ENCODE data around the gene LPAR2.

Gene LPAR2

DNA sequence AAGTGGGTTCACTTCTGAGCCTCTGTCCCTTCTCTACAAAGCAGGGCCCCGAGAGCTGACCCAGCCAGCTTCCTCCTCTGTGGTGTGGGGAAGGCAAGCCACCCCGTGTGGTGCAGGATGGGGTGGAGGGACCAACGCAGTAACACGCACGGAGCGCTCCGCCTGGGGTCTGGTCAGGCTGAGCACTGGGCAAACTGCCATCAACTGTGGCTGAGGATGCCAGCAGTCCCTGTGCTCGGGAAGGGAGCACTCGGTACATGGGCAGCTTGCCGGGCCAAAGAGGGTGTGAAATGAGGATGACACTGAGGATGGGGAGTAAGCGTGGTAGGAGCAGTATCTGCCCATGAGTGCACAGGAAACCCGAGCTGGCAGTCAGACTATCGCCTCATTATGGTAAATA lies 23.1 kb upstream of the LPAR2 start:
- H3K4me3 ChIP-seq (ENCODE audit: low read length): no peak overlapping the region
- no peaks in the 10 kb centered on the region for H3K4me1 ChIP-seq (ENCODE audit: insufficient read depth, low read length)
- H3K27ac ChIP-seq (ENCODE audit: low read length): no peak overlapping the region
- H3K36me3 ChIP-seq (ENCODE audit: insufficient read depth, low read depth, low read length): peaks cover 97% of the 10 kb centered on the region
- no peaks in the 10 kb centered on the region for H3K27me3 ChIP-seq (ENCODE audit: insufficient read depth, low read length)
- H3K9me3 ChIP-seq (ENCODE audit: insufficient read depth, low read depth, low read length): no peaks in the 10 kb centered on the region
- H3K9ac ChIP-seq (ENCODE audit: low read depth, low read length): no peak overlapping the region

- Histone ChIP-seq H3K4me1 (ENCODE audit: insufficient read depth, low read length) (no peaks in the 10 kb centered on the region), H3K27ac (ENCODE audit: low read length) (no peak overlapping the region), H3K36me3 (ENCODE audit: insufficient read depth, low read depth, low read length) (peaks cover 97% of the 10 kb centered on the region), H3K9me3 (ENCODE audit: insufficient read depth, low read depth, low read length) (no peaks in the 10 kb centered on the region), H3K9ac (ENCODE audit: low read depth, low read length) (no peak overlapping the region), H3K27me3 (ENCODE audit: insufficient read depth, low read length) (no peaks in the 10 kb centered on the region), H3K4me3 (ENCODE audit: low read length) (no peak overlapping the region)
Observed at GRCh38 chr19:19650331-19650730, 22.3 kb upstream of the LPAR2 start.

DNA sequence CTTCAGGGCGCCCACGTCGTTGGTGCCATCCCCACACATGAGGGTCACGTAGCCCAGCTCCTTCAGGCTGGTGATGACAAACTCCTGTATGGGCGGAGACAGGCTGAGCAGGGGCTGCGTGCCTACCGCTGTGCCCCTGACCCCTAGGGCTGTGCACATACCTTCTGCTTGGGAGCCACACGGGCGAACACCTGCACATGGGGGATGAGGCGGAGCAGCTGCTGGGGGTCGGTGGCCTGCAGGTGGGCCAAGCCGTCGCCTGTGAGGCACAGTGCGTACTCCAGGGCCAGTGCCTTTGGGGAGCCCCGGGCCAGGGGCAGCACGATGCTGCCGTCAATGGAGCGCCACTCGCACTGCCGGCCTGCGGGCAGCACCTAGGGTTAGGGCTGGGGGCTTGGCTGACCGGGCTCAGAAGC lies 21.6 kb upstream of the LPAR2 start:
- no peaks in the 10 kb centered on the region for H3K4me1 ChIP-seq (ENCODE audit: insufficient read depth, low read length)
- peaks cover 97% of the 10 kb centered on the region for H3K36me3 ChIP-seq (ENCODE audit: insufficient read depth, low read depth, low read length)
- no peak overlapping the region for H3K4me3 ChIP-seq (ENCODE audit: low read length)
- H3K27ac ChIP-seq (ENCODE audit: low read length): no peak overlapping the region
- no peaks in the 10 kb centered on the region for H3K27me3 ChIP-seq (ENCODE audit: insufficient read depth, low read length)
- no peak overlapping the region for H3K9ac ChIP-seq (ENCODE audit: low read depth, low read length)
- no peaks in the 10 kb centered on the region for H3K9me3 ChIP-seq (ENCODE audit: insufficient read depth, low read depth, low read length)

DNA sequence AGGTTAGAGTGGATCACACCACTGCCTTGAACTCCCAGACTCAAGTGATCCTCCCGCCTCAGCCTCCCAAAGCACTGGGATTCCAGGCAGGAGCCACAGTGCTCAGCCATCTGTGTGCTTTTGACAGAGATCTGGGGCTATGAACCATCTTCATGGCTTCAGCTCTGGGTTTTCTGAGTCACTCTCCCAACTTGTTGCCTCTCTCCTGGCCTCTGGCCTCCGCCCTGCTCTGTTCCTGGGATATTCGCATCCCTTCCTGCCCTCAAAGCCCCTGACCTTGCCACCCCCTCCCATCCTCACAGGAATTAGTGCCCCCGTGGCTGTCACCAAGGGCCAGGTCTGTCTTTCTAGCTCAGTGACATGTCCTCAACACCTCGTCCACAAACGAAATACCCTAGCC lies 21.1 kb upstream of the LPAR2 start:
- H3K27me3 ChIP-seq (ENCODE audit: insufficient read depth, low read length): no peaks in the 10 kb centered on the region
- H3K4me1 ChIP-seq (ENCODE audit: insufficient read depth, low read length): no peaks in the 10 kb centered on the region
- H3K9ac ChIP-seq (ENCODE audit: low read depth, low read length): no peak overlapping the region
- H3K27ac ChIP-seq (ENCODE audit: low read length): no peak overlapping the region
- H3K4me3 ChIP-seq (ENCODE audit: low read length): no peak overlapping the region
- H3K36me3 ChIP-seq (ENCODE audit: insufficient read depth, low read depth, low read length): peaks cover 94% of the 10 kb centered on the region
- no peaks in the 10 kb centered on the region for H3K9me3 ChIP-seq (ENCODE audit: insufficient read depth, low read depth, low read length)

DNA sequence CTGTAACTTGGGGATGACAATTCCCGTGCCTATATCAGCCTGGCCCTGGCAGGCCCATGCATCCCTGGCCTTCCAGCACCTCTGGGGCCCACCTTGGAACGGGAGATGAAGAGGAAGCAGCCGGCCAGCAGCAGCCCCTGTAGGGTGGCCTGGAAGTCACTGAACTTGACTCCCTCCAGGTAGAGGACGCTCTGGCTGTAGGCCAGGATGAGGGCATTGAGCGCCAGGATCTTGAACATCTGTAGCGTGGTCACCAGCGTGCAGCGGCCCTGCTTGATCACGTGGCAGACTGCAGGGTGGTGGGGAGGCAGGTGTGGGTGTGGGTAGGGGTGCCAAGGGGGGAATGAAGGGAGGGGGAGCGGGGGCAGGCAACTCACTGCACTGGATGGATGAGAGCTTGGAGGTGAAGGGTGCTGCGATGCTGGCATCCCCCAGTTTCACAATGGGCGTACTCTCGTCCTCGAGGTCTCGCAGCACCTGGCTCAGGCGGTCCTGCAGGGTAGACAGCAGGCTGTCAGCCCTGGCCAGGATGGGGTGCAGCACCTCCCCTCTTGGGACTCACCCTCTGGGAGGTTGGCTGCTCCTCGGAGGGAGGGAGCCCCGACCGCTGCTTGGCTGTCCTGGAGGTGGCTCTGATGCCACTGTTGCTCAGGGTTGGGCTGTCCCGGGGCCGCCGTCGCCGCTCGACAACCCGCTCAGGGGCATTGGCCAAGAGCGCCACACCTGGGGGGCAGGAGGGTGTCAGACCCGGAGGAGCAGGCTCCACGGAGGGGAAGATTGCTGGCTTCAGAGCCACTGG lies 19.2 kb upstream of the LPAR2 start:
- no peak overlapping the region for H3K9ac ChIP-seq (ENCODE audit: low read depth, low read length)
- peaks cover 75% of the 10 kb centered on the region for H3K36me3 ChIP-seq (ENCODE audit: insufficient read depth, low read depth, low read length)
- H3K4me3 ChIP-seq (ENCODE audit: low read length): no peak overlapping the region
- H3K27ac ChIP-seq (ENCODE audit: low read length): no peak overlapping the region
- peaks cover 5% of the 10 kb centered on the region; the same call in 1 of the 2 replicates for H3K4me1 ChIP-seq (ENCODE audit: insufficient read depth, low read length)
- H3K27me3 ChIP-seq (ENCODE audit: insufficient read depth, low read length): peaks cover 5% of the 10 kb centered on the region; the same call in 1 of the 2 replicates
- no peaks in the 10 kb centered on the region for H3K9me3 ChIP-seq (ENCODE audit: insufficient read depth, low read depth, low read length)

- Histone ChIP-seq H3K36me3 (ENCODE audit: insufficient read depth, low read depth, low read length) (peaks cover 56% of the 10 kb centered on the region), H3K27me3 (ENCODE audit: insufficient read depth, low read length) (peaks cover 5% of the 10 kb centered on the region; the same call in 1 of the 2 replicates), H3K9me3 (ENCODE audit: insufficient read depth, low read depth, low read length) (no peaks in the 10 kb centered on the region), H3K27ac (ENCODE audit: low read length) (no peak overlapping the region), H3K4me3 (ENCODE audit: low read length) (no peak overlapping the region), H3K9ac (ENCODE audit: low read depth, low read length) (no peak overlapping the region), H3K4me1 (ENCODE audit: insufficient read depth, low read length) (peaks cover 5% of the 10 kb centered on the region; the same call in 1 of the 2 replicates)
Observed at GRCh38 chr19:19645233-19645870, 17.3 kb upstream of the LPAR2 start.

DNA sequence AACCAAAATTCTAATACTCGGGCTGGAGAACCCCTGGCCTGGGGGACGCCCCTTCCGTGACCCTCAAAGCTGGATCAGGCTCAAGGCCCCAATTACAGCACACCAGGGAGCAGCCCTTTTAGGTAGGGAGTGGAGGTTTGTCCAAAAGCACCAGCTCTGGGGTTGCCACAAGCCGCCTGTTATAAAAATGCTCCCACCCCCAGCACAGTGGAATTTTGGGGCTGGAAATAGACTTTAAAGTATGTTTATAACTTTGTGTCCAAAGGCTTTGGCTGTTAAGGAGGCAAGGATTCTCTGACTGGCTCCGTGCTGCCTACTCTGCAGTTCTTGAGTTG lies 16.0 kb upstream of the LPAR2 start:
- Histone ChIP-seq H3K27me3 (ENCODE audit: insufficient read depth, low read length) (peaks cover 5% of the 10 kb centered on the region; the same call in 1 of the 2 replicates), H3K4me1 (ENCODE audit: insufficient read depth, low read length) (peaks cover 5% of the 10 kb centered on the region; the same call in 1 of the 2 replicates), H3K27ac (ENCODE audit: low read length) (no peak overlapping the region), H3K9me3 (ENCODE audit: insufficient read depth, low read depth, low read length) (no peaks in the 10 kb centered on the region), H3K9ac (ENCODE audit: low read depth, low read length) (no peak overlapping the region), H3K4me3 (ENCODE audit: low read length) (no peak overlapping the region; the same call in 1 of the 2 replicates), H3K36me3 (ENCODE audit: insufficient read depth, low read depth, low read length) (peaks cover 44% of the 10 kb centered on the region)

- peak within 1 kb of the TSS; percentile 81 for H3K9ac ChIP-seq (ENCODE audit: low read depth, low read length)
- no peak within 1 kb of the TSS for H3K27ac ChIP-seq (ENCODE audit: low read length)
- H3K36me3 ChIP-seq (ENCODE audit: insufficient read depth, low read depth, low read length): peaks cover 39% of the 10 kb centered on the region
- H3K4me3 ChIP-seq (ENCODE audit: low read length): peak within 1 kb of the TSS; percentile 94
- no peaks in the 10 kb centered on the region for H3K9me3 ChIP-seq (ENCODE audit: insufficient read depth, low read depth, low read length)
- H3K27me3 ChIP-seq (ENCODE audit: insufficient read depth, low read length): peaks cover 5% of the 10 kb centered on the region; the same call in 1 of the 2 replicates
- peaks cover 5% of the 10 kb centered on the region; the same call in 1 of the 2 replicates for H3K4me1 ChIP-seq (ENCODE audit: insufficient read depth, low read length)
Observed at GRCh38 chr19:19643158-19644053, 15.4 kb upstream of the LPAR2 start, which contains the start of gene GMIP. TSS of gene GMIP (minus strand) at chr19:19643657. CDS start at chr19:19643529, 128 bp downstream.

DNA sequence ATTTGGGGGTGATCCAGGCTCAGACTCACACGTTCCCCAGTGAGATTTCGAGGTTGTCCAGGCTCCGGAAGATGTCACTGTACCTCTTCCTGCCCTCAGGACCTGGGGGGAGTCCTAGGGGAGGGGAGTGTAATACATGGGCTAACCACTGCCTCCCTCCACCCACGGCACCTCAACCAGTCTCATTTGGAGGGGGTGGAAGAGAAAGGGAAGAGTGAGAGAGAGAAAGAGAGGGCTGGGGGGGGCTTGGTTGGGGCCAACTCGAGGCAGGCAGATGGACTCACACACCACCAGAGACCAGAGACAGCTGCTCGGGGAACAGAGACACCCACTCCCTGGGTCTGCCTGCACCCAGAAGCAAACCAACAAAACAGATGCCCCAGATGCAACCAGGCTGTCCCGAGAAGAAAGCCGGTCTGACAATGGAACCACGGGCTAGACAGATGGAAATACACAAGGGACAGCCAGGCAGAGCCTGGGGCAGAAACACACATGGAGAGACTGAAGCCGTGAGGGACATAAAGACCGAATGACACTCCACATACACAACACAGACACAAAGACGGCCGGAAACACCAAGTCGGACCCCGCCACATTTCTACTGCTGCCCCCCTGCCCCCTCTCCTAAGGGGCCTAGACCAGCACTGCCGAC lies 14.6 kb upstream of the LPAR2 start:
- no peak overlapping the region for H3K27ac ChIP-seq (ENCODE audit: low read length)
- peaks cover 5% of the 10 kb centered on the region; the same call in 1 of the 2 replicates for H3K27me3 ChIP-seq (ENCODE audit: insufficient read depth, low read length)
- peaks cover 5% of the 10 kb centered on the region; the same call in 1 of the 2 replicates for H3K4me1 ChIP-seq (ENCODE audit: insufficient read depth, low read length)
- peaks cover 31% of the 10 kb centered on the region for H3K36me3 ChIP-seq (ENCODE audit: insufficient read depth, low read depth, low read length)
- peak overlapping the region; percentile 81 for H3K9ac ChIP-seq (ENCODE audit: low read depth, low read length)
- no peaks in the 10 kb centered on the region for H3K9me3 ChIP-seq (ENCODE audit: insufficient read depth, low read depth, low read length)
- H3K4me3 ChIP-seq (ENCODE audit: low read length): peak overlapping the region; percentile 94

GRCh38 chr19:19637523-19638251 lies 9.7 kb upstream of the LPAR2 start:
- Histone ChIP-seq H3K27ac (ENCODE audit: low read length) (no peak overlapping the region), H3K9ac (ENCODE audit: low read depth, low read length) (no peak overlapping the region), H3K36me3 (ENCODE audit: insufficient read depth, low read depth, low read length) (peaks cover 14% of the 10 kb centered on the region), H3K4me3 (ENCODE audit: low read length) (peak overlapping the region; percentile 21; the same call in 1 of the 2 replicates), H3K9me3 (ENCODE audit: insufficient read depth, low read depth, low read length) (no peaks in the 10 kb centered on the region), H3K27me3 (ENCODE audit: insufficient read depth, low read length) (peaks cover 5% of the 10 kb centered on the region; the same call in 1 of the 2 replicates), H3K4me1 (ENCODE audit: insufficient read depth, low read length) (0 out of 2 replicates have a peak, but pooled peaks cover 5% of the 10 kb centered on the region)
